ENCODE measurements around the gene SLC38A10. TPM values are rescaled to one million over a fixed set of nuclear protein-coding genes. Genes with fewer than 3 reads are reported as not detected.

Gene SLC38A10
- polyA plus RNA-seq, 1 of the 3 experiments (the other 2 are of a cell fraction), result 82.2 TPM

- CTCF ChIA-PET, result interaction anchor here (1.1 to 14.7 kb wide), 2 partner anchors 16 to 62 kb away, joined by 5 to 147 read pairs; no protein-coding TSS in a partner anchor
- no peaks in the 10 kb centered on the region for H3K79me2 ChIP-seq (ENCODE audit: insufficient read depth)
- H3K4me1 ChIP-seq (ENCODE audit: control insufficient read depth in 1 of 2, insufficient read depth in 2 of 2, low read depth in 1 of 2, low read length in 1 of 2), result peaks cover 0 to 3% of the 10 kb centered on the region in 2 experiments; a peak in 1 of 4 replicates
- TF ChIP-seq JUND (IDR thresholded peaks at IDR 0.05) (no peak), ELF1 (IDR thresholded peaks at IDR 0.05) (no peak), SIN3A (IDR thresholded peaks at IDR 0.05; ENCODE audit: borderline replicate concordance, low read depth, low read length) (no peak), EZH2phosphoT487 (IDR thresholded peaks at IDR 0.05; ENCODE audit: borderline replicate concordance, low read depth) (no peak), FOXJ3 (CRISPR knock-in tag; IDR thresholded peaks at IDR 0.05) (no peak), YY1 (IDR thresholded peaks at IDR 0.05; ENCODE audit: low read depth) (no peak), TCF12 (IDR thresholded peaks at IDR 0.05) (no peak), SMC3 (IDR thresholded peaks at IDR 0.05; ENCODE audit: low read depth, low read length) (no peak), RAD21 (IDR thresholded peaks at IDR 0.05; ENCODE audit: low read length) (no peak), RXRA (IDR thresholded peaks at IDR 0.05; ENCODE audit: borderline replicate concordance, low read depth) (no peak)
- no peak for DNase-seq
- H3K9me2 ChIP-seq, result no peaks in the 10 kb centered on the region
- H3K27ac ChIP-seq (ENCODE audit: low read depth in 2 of 2, low read length in 1 of 2), result no peak overlapping the region
- H3K4me3 ChIP-seq (ENCODE audit: low read depth in 2 of 2, low read length in 1 of 2), result no peak overlapping the region
- no peaks in the 10 kb centered on the region for H3K27me3 ChIP-seq (ENCODE audit: insufficient read depth)
- 82% methylated on average over 7 of the region's 10 CpGs for WGBS (ENCODE audit: low lambda C conversion rate)
- no peak overlapping the region for H2AFZ ChIP-seq (ENCODE audit: low read depth)
- POLR2A ChIA-PET, result no interaction called here
- no peaks in the 10 kb centered on the region; the same call in 1 of the 2 replicates for H4K20me1 ChIP-seq (ENCODE audit: insufficient read depth)
- H3K9ac ChIP-seq, result no peak overlapping the region
- no peak overlapping the region for H3K4me2 ChIP-seq
- H3K36me3 ChIP-seq (replicated peaks in 1 of 2; ENCODE audit: control insufficient read depth in 1 of 2, insufficient read depth in 2 of 2, low read length in 1 of 2), result peaks cover 5 to 6% of the 10 kb centered on the region in 2 experiments
- no peaks in the 10 kb centered on the region for H3F3A ChIP-seq (replicated peaks; ENCODE audit: insufficient read depth)
- H3K9me3 ChIP-seq, result no peaks in the 10 kb centered on the region
Observed at GRCh38 chr17:81204578-81204977, 90.5 kb downstream of the SLC38A10 start.

GRCh38 chr17:81203136-81203535 lies 92.0 kb downstream of the SLC38A10 start:
- Histone ChIP-seq H3K4me2 (no peak overlapping the region), H3K27ac (ENCODE audit: low read depth in 2 of 2, low read length in 1 of 2) (no peak overlapping the region), H2AFZ (ENCODE audit: low read depth) (no peak overlapping the region), H3K9me3 (no peaks in the 10 kb centered on the region), H3F3A (replicated peaks; ENCODE audit: insufficient read depth) (no peaks in the 10 kb centered on the region), H3K27me3 (ENCODE audit: insufficient read depth) (no peaks in the 10 kb centered on the region), H3K36me3 (replicated peaks in 1 of 2; ENCODE audit: control insufficient read depth in 1 of 2, insufficient read depth in 2 of 2, low read length in 1 of 2) (peaks cover 5 to 18% of the 10 kb centered on the region in 2 experiments), H3K79me2 (ENCODE audit: insufficient read depth) (no peaks in the 10 kb centered on the region), H3K4me3 (ENCODE audit: low read depth in 2 of 2, low read length in 1 of 2) (no peak overlapping the region), H3K9me2 (no peaks in the 10 kb centered on the region), H4K20me1 (ENCODE audit: insufficient read depth) (no peaks in the 10 kb centered on the region; the same call in 1 of the 2 replicates), H3K4me1 (ENCODE audit: control insufficient read depth in 1 of 2, insufficient read depth in 2 of 2, low read depth in 1 of 2, low read length in 1 of 2) (peaks cover 0 to 3% of the 10 kb centered on the region in 2 experiments; a peak in 1 of 4 replicates), H3K9ac (no peak overlapping the region)
- no peak for DNase-seq
- 92% methylated on average over 17 of the region's 20 CpGs for WGBS (ENCODE audit: low lambda C conversion rate)
- TF ChIP-seq RAD21 (IDR thresholded peaks at IDR 0.05; ENCODE audit: low read length) (no peak), CHD2 (IDR thresholded peaks at IDR 0.05; ENCODE audit: low read length, partially characterized antibody) (no peak), JUND (IDR thresholded peaks at IDR 0.05) (no peak), ELF1 (IDR thresholded peaks at IDR 0.05) (no peak), CTCF (IDR thresholded peaks at IDR 0.05) (no peak), RXRA (IDR thresholded peaks at IDR 0.05; ENCODE audit: borderline replicate concordance, low read depth) (no peak), TEAD4 (IDR thresholded peaks at IDR 0.05; ENCODE audit: borderline replicate concordance, insufficient read depth) (no peak), FOXJ3 (CRISPR knock-in tag; IDR thresholded peaks at IDR 0.05) (no peak), RFX5 (IDR thresholded peaks at IDR 0.05; ENCODE audit: low read length) (no peak), RCOR1 (IDR thresholded peaks at IDR 0.05; ENCODE audit: low read length) (no peak), SMC3 (IDR thresholded peaks at IDR 0.05; ENCODE audit: low read depth, low read length) (no peak), GATA2 (CRISPR knock-in tag; IDR thresholded peaks at IDR 0.05) (no peak), YY1 (IDR thresholded peaks at IDR 0.05; ENCODE audit: low read depth) (no peak), REST (IDR thresholded peaks at IDR 0.05; ENCODE audit: low read depth, low read length) (no peak), FOSL2 (IDR thresholded peaks at IDR 0.05; ENCODE audit: borderline replicate concordance, low read depth) (no peak), POLR2AphosphoS5 (IDR thresholded peaks at IDR 0.05; ENCODE audit: low read depth, low read length) (no peak)
- CTCF ChIA-PET, result interaction anchor here (1.9 to 14.7 kb wide), 2 partner anchors 17 to 61 kb away, joined by 5 to 147 read pairs; no protein-coding TSS in a partner anchor
- POLR2A ChIA-PET, result no interaction called here

Measured in SK-N-SH (cell line).